Fibroblast of skin of right quadriceps (primary cell): Measurements from ENCODE around the gene USP40.
A peak's percentile ranks its signal among the peaks of the same experiment; 100 is the strongest.

Source experiments
- DNase-seq: peaks from one replicate; pipeline ENCODE4 v3.0.0-alpha.2; 2013

The USP40 gene

GRCh38 chr2:233455491-233455890 is 111.1 kb downstream of the USP40 start:
- DNase-seq = no peak

GRCh38 chr2:233455006-233455405 is 111.6 kb downstream of the USP40 start:
- DNase-seq = no peak

GRCh38 chr2:233453916-233454315 is 112.7 kb downstream of the USP40 start:
- no peak for DNase-seq

- DNase-seq = no peak
These were observed 113.3 kb downstream of the USP40 start for GRCh38 chr2:233453111-233453915.

GRCh38 chr2:233451950-233452349 is 114.6 kb downstream of the USP40 start:
- DNase-seq = no peak

- DNase-seq = no peak
These were observed 115.6 kb downstream of the USP40 start for GRCh38 chr2:233450864-233451575.

GRCh38 chr2:233449921-233450863 is 116.4 kb downstream of the USP40 start:
- no peak for DNase-seq

GRCh38 chr2:233449081-233449901 is 117.3 kb downstream of the USP40 start:
- DNase-seq = peak; percentile 40

GRCh38 chr2:233448575-233448974 is 118.0 kb downstream of the USP40 start:
- DNase-seq = no peak

GRCh38 chr2:233448220-233448559 is 118.4 kb downstream of the USP40 start:
- DNase-seq = no peak

- DNase-seq = no peak
These were observed 118.9 kb downstream of the USP40 start for GRCh38 chr2:233447506-233448219.

- DNase-seq = no peak
These were observed 119.8 kb downstream of the USP40 start for GRCh38 chr2:233446606-233447305.

GRCh38 chr2:233446121-233446520 is 120.5 kb downstream of the USP40 start:
- DNase-seq = no peak

- no peak for DNase-seq
These were observed 121.3 kb downstream of the USP40 start for GRCh38 chr2:233445152-233445830.

GRCh38 chr2:233444501-233444900 is 122.1 kb downstream of the USP40 start:
- no peak for DNase-seq

- DNase-seq = peak; percentile 63
These were observed 122.9 kb downstream of the USP40 start for GRCh38 chr2:233443511-233444183.

- no peak for DNase-seq
These were observed 124.6 kb downstream of the USP40 start for GRCh38 chr2:233442028-233442310.

GRCh38 chr2:233441161-233442027 is 125.2 kb downstream of the USP40 start:
- no peak for DNase-seq

- no peak for DNase-seq
These were observed 125.9 kb downstream of the USP40 start for GRCh38 chr2:233440714-233441113.
